ENCODE results near the gene SLC1A1.

The SLC1A1 gene

GRCh38 chr9:4622016-4622415, 131.7 kb downstream of the SLC1A1 start:
- no peak for DNase-seq

DNA sequence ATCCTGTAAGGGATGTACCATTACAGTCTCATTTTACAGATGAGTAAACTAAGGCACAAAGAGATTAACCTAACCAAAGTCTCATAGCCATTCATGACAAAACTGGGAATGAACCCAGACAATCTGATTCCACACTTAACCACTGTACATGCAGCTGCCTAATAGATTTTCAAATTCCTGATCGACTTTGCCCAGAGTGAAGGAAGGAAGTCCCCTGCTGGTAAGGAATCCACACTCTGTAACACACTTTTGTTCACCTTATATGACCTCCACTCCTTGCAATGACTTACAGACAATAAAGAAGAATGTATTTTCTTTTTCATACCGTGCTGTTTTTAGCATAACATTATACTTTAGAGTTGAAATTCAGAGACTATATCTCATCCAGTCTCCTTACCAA, 140.6 kb downstream of the SLC1A1 start:
- no peak for DNase-seq
